Measurements from ENCODE around the gene EPHB1.

The EPHB1 gene

DNA sequence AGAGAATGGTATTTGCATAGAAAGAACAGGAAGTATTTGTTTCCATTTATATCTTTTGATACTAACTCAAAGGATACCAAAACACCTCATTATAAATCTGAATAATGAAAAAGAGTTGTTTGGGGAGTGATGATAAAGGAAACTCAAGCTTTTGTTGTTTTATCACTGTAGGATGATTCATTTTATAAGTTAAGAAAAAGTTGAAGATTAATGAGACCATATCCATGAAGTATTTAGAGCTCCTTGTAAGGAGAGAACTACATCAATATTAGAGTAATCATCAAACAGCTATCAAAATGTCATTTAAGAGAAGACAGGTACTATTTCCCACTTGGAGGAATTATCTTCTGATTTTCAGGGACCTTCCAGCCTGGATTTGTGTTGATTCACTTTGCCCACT, 92.5 kb downstream of the EPHB1 start:
- peaks cover 17% of the 10 kb centered on the region; the same call in 1 of the 2 replicates for H3K9me3 ChIP-seq (ENCODE audit: insufficient read depth, low read length)
- TF ChIP-seq SUZ12 (IDR thresholded peaks at IDR 0.05; ENCODE audit: extremely low read depth, insufficient read depth, insufficient read length) (no peak), ZNF274 (IDR thresholded peaks at IDR 0.05; ENCODE audit: low read depth, low read length) (no peak), YY1 (IDR thresholded peaks at IDR 0.05; ENCODE audit: insufficient read depth, insufficient read length) (no peak)
- no peak for DNase-seq (ENCODE audit: low read depth, low spot score)
- no peak overlapping the region for H3K9ac ChIP-seq (ENCODE audit: insufficient read length, low read depth)
- no peaks in the 10 kb centered on the region for H3K4me1 ChIP-seq (ENCODE audit: insufficient read depth, insufficient read length)
- H3K27me3 ChIP-seq (ENCODE audit: insufficient read depth, insufficient read length), result no peaks in the 10 kb centered on the region
- no peaks in the 10 kb centered on the region for H3K36me3 ChIP-seq (ENCODE audit: insufficient read depth, insufficient read length, low read length)
- no peak overlapping the region for H3K4me3 ChIP-seq (ENCODE audit: insufficient read length, low read depth)

DNA sequence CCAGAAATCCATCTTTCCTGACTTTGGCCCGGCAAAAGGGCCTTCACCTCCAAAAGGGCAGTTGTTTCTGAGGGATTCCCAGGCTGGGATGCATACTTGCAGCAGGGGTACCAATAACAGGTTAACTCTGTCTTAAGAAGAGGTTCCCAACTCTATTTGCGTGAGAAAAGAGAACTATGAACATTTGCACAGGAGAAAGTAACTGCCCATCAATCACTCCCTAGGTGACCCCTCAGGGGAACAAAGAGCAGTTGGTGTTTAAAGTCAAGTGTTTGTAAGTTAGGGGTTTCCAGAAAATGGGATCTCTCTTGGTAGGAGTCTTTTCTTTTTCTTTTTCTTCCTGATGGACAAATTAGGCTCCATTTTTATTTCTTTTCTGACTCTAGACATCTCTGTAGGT, 97.3 kb downstream of the EPHB1 start:
- Histone ChIP-seq H3K9ac (ENCODE audit: insufficient read length, low read depth) (no peak overlapping the region), H3K36me3 (ENCODE audit: insufficient read depth, insufficient read length, low read length) (no peaks in the 10 kb centered on the region), H3K27me3 (ENCODE audit: insufficient read depth, insufficient read length) (peaks cover 29% of the 10 kb centered on the region), H3K4me1 (ENCODE audit: insufficient read depth, insufficient read length) (no peaks in the 10 kb centered on the region), H3K4me3 (ENCODE audit: insufficient read length, low read depth) (no peak overlapping the region), H3K9me3 (ENCODE audit: insufficient read depth, low read length) (peaks cover 17% of the 10 kb centered on the region; the same call in 1 of the 2 replicates)
- DNase-seq (ENCODE audit: low read depth, low spot score), result peak; percentile 64
- no peak for TF ChIP-seq YY1 (IDR thresholded peaks at IDR 0.05; ENCODE audit: insufficient read depth, insufficient read length)
- TF ChIP-seq SUZ12 (IDR thresholded peaks at IDR 0.05; ENCODE audit: extremely low read depth, insufficient read depth, insufficient read length), result no peak
- no peak for TF ChIP-seq ZNF274 (IDR thresholded peaks at IDR 0.05; ENCODE audit: low read depth, low read length)

DNA sequence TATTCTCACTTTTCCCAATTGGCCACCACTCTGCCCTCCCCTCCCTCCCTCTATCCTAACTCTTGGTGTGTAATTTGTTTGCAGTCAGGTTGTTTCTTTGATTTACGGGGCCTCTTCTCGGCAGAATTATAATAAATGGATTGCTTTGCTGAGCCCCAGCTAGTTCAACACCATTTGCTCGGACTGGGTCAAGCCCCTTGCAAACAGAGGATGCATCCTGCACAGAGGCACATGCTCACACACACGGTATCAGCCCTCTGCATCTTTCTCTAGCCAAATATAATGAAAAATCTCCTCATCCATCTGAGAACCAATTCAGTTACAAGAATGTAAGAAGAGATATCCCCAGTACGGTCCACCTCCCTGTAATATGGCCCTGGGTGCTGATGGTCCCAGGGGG, 97.7 kb downstream of the EPHB1 start:
- Histone ChIP-seq H3K4me1 (ENCODE audit: insufficient read depth, insufficient read length) (no peaks in the 10 kb centered on the region), H3K9me3 (ENCODE audit: insufficient read depth, low read length) (peaks cover 17% of the 10 kb centered on the region; the same call in 1 of the 2 replicates), H3K9ac (ENCODE audit: insufficient read length, low read depth) (no peak overlapping the region), H3K36me3 (ENCODE audit: insufficient read depth, insufficient read length, low read length) (no peaks in the 10 kb centered on the region), H3K4me3 (ENCODE audit: insufficient read length, low read depth) (no peak overlapping the region), H3K27me3 (ENCODE audit: insufficient read depth, insufficient read length) (peaks cover 29% of the 10 kb centered on the region)
- DNase-seq (ENCODE audit: low read depth, low spot score), result no peak
- TF ChIP-seq ZNF274 (IDR thresholded peaks at IDR 0.05; ENCODE audit: low read depth, low read length) (no peak), YY1 (IDR thresholded peaks at IDR 0.05; ENCODE audit: insufficient read depth, insufficient read length) (no peak), SUZ12 (IDR thresholded peaks at IDR 0.05; ENCODE audit: extremely low read depth, insufficient read depth, insufficient read length) (no peak)

DNA sequence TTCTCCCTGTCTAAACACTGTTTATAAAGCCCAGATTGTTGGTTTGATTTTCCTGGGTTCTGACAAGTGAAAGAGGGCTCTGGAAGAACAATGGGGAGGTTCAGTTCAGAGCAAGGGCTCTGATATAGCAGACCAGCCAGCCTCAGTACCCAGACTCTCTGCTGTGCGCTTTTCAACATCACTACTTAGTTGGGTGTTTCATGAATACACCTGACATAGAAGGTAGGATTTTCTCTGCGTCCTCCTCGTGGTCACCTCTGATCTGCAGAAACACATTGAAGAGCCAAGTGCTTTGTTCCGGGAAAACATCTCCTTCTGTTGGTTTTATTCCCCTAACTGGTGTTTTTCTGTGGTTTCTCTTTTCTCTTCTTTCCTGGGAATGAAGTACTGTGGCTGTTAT, 99.5 kb downstream of the EPHB1 start:
- H3K4me1 ChIP-seq (ENCODE audit: insufficient read depth, insufficient read length), result no peaks in the 10 kb centered on the region
- H3K4me3 ChIP-seq (ENCODE audit: insufficient read length, low read depth), result no peak overlapping the region
- no peak for TF ChIP-seq YY1 (IDR thresholded peaks at IDR 0.05; ENCODE audit: insufficient read depth, insufficient read length)
- TF ChIP-seq ZNF274 (IDR thresholded peaks at IDR 0.05; ENCODE audit: low read depth, low read length), result no peak
- no peak for TF ChIP-seq SUZ12 (IDR thresholded peaks at IDR 0.05; ENCODE audit: extremely low read depth, insufficient read depth, insufficient read length)
- peaks cover 17% of the 10 kb centered on the region; the same call in 1 of the 2 replicates for H3K9me3 ChIP-seq (ENCODE audit: insufficient read depth, low read length)
- DNase-seq (ENCODE audit: low read depth, low spot score), result no peak
- peaks cover 29% of the 10 kb centered on the region for H3K27me3 ChIP-seq (ENCODE audit: insufficient read depth, insufficient read length)
- H3K36me3 ChIP-seq (ENCODE audit: insufficient read depth, insufficient read length, low read length), result no peaks in the 10 kb centered on the region
- H3K9ac ChIP-seq (ENCODE audit: insufficient read length, low read depth), result no peak overlapping the region

DNA sequence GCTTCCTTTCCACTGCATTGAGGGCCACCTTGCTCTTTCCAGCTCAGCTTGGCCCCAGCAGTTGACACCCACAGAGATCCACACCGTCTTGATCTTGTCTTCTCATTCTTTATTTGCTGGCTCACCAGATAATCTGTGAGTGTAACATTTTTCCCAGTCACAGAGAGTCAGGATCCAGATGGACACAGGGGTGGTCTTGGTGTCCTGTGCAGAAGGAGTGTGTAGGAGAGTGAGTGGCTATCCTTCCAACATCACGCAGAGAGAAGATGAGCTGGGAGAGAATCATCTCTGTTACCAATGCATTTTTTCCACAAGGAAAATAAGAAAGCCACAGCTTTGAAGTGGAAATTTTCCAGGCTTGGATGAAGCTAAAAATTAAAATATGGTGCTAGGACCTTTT, 100.1 kb downstream of the EPHB1 start:
- no peaks in the 10 kb centered on the region for H3K36me3 ChIP-seq (ENCODE audit: insufficient read depth, insufficient read length, low read length)
- no peak for TF ChIP-seq YY1 (IDR thresholded peaks at IDR 0.05; ENCODE audit: insufficient read depth, insufficient read length)
- TF ChIP-seq SUZ12 (IDR thresholded peaks at IDR 0.05; ENCODE audit: extremely low read depth, insufficient read depth, insufficient read length), result no peak
- TF ChIP-seq ZNF274 (IDR thresholded peaks at IDR 0.05; ENCODE audit: low read depth, low read length), result no peak
- no peak overlapping the region for H3K9ac ChIP-seq (ENCODE audit: insufficient read length, low read depth)
- H3K4me3 ChIP-seq (ENCODE audit: insufficient read length, low read depth), result no peak overlapping the region
- no peaks in the 10 kb centered on the region for H3K4me1 ChIP-seq (ENCODE audit: insufficient read depth, insufficient read length)
- H3K27me3 ChIP-seq (ENCODE audit: insufficient read depth, insufficient read length), result peaks cover 29% of the 10 kb centered on the region
- peaks cover 17% of the 10 kb centered on the region; the same call in 1 of the 2 replicates for H3K9me3 ChIP-seq (ENCODE audit: insufficient read depth, low read length)
- DNase-seq (ENCODE audit: low read depth, low spot score), result no peak

DNA sequence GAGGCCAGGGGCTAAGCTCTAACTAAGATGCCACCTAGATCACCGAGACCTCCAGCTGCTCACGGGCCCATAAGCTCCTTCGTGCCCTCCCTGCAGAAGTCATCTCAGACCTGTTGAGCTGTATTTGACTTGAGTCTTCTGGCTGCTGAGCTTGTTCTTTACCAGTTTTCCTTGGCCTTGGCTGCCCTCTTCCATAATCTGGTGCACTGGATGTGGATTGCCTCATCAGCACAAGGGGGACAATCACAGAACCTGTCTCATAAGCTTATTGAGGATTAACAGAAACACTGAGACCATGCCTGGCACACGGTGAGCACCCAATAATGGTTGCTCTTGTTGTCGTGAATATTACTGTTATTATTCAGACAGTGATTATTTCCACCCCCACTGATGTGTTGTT, 101.1 kb downstream of the EPHB1 start:
- H3K36me3 ChIP-seq (ENCODE audit: insufficient read depth, insufficient read length, low read length), result no peaks in the 10 kb centered on the region
- H3K9me3 ChIP-seq (ENCODE audit: insufficient read depth, low read length), result peaks cover 8% of the 10 kb centered on the region; the same call in 1 of the 2 replicates
- peaks cover 29% of the 10 kb centered on the region for H3K27me3 ChIP-seq (ENCODE audit: insufficient read depth, insufficient read length)
- no peaks in the 10 kb centered on the region for H3K4me1 ChIP-seq (ENCODE audit: insufficient read depth, insufficient read length)
- no peak overlapping the region for H3K9ac ChIP-seq (ENCODE audit: insufficient read length, low read depth)
- H3K4me3 ChIP-seq (ENCODE audit: insufficient read length, low read depth), result no peak overlapping the region
- TF ChIP-seq SUZ12 (IDR thresholded peaks at IDR 0.05; ENCODE audit: extremely low read depth, insufficient read depth, insufficient read length), result no peak
- no peak for TF ChIP-seq ZNF274 (IDR thresholded peaks at IDR 0.05; ENCODE audit: low read depth, low read length)
- no peak for TF ChIP-seq YY1 (IDR thresholded peaks at IDR 0.05; ENCODE audit: insufficient read depth, insufficient read length)
- no peak for DNase-seq (ENCODE audit: low read depth, low spot score)

DNA sequence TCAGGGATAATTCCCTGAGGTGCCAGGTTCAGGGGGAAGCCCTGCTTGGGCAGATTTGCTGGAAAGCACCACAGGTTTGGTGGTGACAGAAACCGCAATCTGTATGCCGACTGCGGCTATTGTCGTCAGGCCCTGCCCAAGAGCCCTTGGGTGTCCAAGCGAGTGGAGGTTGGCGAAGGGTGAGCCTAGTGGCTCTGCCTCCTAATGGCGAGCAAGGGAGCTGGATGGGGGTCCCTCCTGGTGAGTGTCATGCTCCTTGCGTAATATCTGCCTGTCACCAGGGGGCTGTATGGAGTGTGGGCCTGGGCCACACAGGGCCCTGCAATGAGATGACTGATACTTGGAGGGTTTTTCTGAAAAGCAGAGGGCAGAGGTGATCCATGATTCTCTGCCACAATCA, 101.6 kb downstream of the EPHB1 start:
- Histone ChIP-seq H3K4me3 (ENCODE audit: insufficient read length, low read depth) (no peak overlapping the region), H3K36me3 (ENCODE audit: insufficient read depth, insufficient read length, low read length) (no peaks in the 10 kb centered on the region), H3K4me1 (ENCODE audit: insufficient read depth, insufficient read length) (peaks cover 2% of the 10 kb centered on the region), H3K9me3 (ENCODE audit: insufficient read depth, low read length) (0 out of 2 replicates have a peak, but pooled peaks cover 3% of the 10 kb centered on the region), H3K9ac (ENCODE audit: insufficient read length, low read depth) (no peak overlapping the region), H3K27me3 (ENCODE audit: insufficient read depth, insufficient read length) (peaks cover 29% of the 10 kb centered on the region)
- no peak for TF ChIP-seq YY1 (IDR thresholded peaks at IDR 0.05; ENCODE audit: insufficient read depth, insufficient read length)
- TF ChIP-seq ZNF274 (IDR thresholded peaks at IDR 0.05; ENCODE audit: low read depth, low read length), result no peak
- TF ChIP-seq SUZ12 (IDR thresholded peaks at IDR 0.05; ENCODE audit: extremely low read depth, insufficient read depth, insufficient read length), result no peak
- DNase-seq (ENCODE audit: low read depth, low spot score), result no peak

Data from NT2/D1 (cell line).